Endothelial cell of umbilical vein (primary cell): Measurements from ENCODE around the gene MALT1. TPM values are rescaled to one million over a fixed set of nuclear protein-coding genes. Genes with fewer than 3 reads are reported as not detected.

Source experiments
- BruUV-seq: library from RNA; stranded (reverse); fragments of 400-500 nt; replicated peaks from 2 replicates; lab custom pipeline; 2021; lab: Mats Ljungman, UMichigan
- CTCF ChIA-PET: fragments of 300-600, 350-600 bp; sonication (Branson Sonifier 250); formaldehyde crosslinking; loops from one replicate; lab custom pipeline; 2021; ENCODE audit warnings: antibody characterized with exemption, inconsistent platforms; lab: Charles Lee
- POLR2A ChIA-PET: fragments of 300-600, 350-600 bp; sonication (Branson Sonifier 250); formaldehyde crosslinking; loops from one replicate; lab custom pipeline; 2021; ENCODE audit warnings: antibody characterized with exemption, inconsistent platforms; lab: Charles Lee
- DNase-seq: peaks from one replicate; pipeline ENCODE4 v3.0.0-alpha.2; 2011; ENCODE audit warnings: low read depth, low spot score
- FAIRE-seq: peaks from 2 replicates; lab custom pipeline; 2011; peaks lifted over from hg19 to GRCh38; lab: Jason Lieb, UNC
- H2AFZ ChIP-seq: 2 replicates; pipeline ENCODE4 v1.6.0; 2012; ENCODE audit warnings: low read depth, low read length, control low read depth, inconsistent platforms
- H3K27ac ChIP-seq: 2 replicates; pipeline ENCODE4 v1.5.1; 2011; ENCODE audit warnings: low read depth, mild to moderate bottlenecking, control low read depth, low read length, moderate library complexity; ENCODE audit not compliant: insufficient read depth
- H3K27me3 ChIP-seq, 2 experiments: 2 replicates each; pipeline versions ENCODE4 v1.6.0 to v1.6.1; 2011; ENCODE audit warnings: low read length in 2 of 2, mixed read lengths in 1 of 2; ENCODE audit not compliant: control insufficient read depth in 2 of 2, insufficient read depth in 2 of 2
- H3K36me3 ChIP-seq, 2 experiments: 2 replicates in 1 of 2; 3 replicates in 1 of 2; pipeline ENCODE4 v1.5.1; 2011; ENCODE audit warnings: low read length in 2 of 2, mild to moderate bottlenecking in 1 of 2, moderate library complexity in 1 of 2; ENCODE audit not compliant: control insufficient read depth in 2 of 2, insufficient read depth in 2 of 2; ENCODE audit errors: extremely low read depth in 1 of 2
- H3K4me1 ChIP-seq: 3 replicates; pipeline ENCODE4 v1.5.1; 2011; ENCODE audit warnings: mild to moderate bottlenecking, low read length; ENCODE audit not compliant: control insufficient read depth, insufficient read depth; ENCODE audit errors: extremely low read depth
- H3K4me2 ChIP-seq: 2 replicates; pipeline ENCODE4 v1.6.1; 2011; ENCODE audit warnings: low read length, control low read depth, mixed read lengths; ENCODE audit not compliant: insufficient read depth
- H3K4me3 ChIP-seq, 3 experiments: fragments of 200-600 bp in 1 of 3; sonication (generic), shearing (Covaris generic) in 1 of 3; replicated peaks in 1 of 3; 2 replicates each; pipeline ENCODE4 v1.5.1; 2011 to 2016; ENCODE audit warnings: control low read depth in 3 of 3, low read length in 3 of 3, mild to moderate bottlenecking in 2 of 3, inconsistent platforms in 1 of 3, low read depth in 1 of 3, moderate library complexity in 1 of 3; ENCODE audit not compliant: insufficient read depth in 1 of 3
- H3K79me2 ChIP-seq: 2 replicates; pipeline ENCODE4 v1.6.0; 2012; ENCODE audit warnings: low read length, inconsistent platforms; ENCODE audit not compliant: control insufficient read depth, insufficient read depth
- H3K9ac ChIP-seq: replicated peaks from 2 replicates; pipeline ENCODE3; 2011; ENCODE audit warnings: low read length, control low read depth; ENCODE audit not compliant: insufficient read depth; ENCODE audit errors: extremely low read depth
- H3K9me1 ChIP-seq: replicated peaks from 3 replicates; pipeline ENCODE4 v1.6.0; 2011; ENCODE audit warnings: mild to moderate bottlenecking, low read length; ENCODE audit not compliant: control insufficient read depth, insufficient read depth; ENCODE audit errors: extremely low read depth
- H3K9me3 ChIP-seq: replicated peaks from 2 replicates; pipeline ENCODE4 v1.5.1; 2012; ENCODE audit warnings: low read length, inconsistent platforms; ENCODE audit not compliant: control insufficient read depth, insufficient read depth
- H4K20me1 ChIP-seq: replicated peaks from 2 replicates; pipeline ENCODE3; 2011; ENCODE audit warnings: mild to moderate bottlenecking, low read length; ENCODE audit not compliant: control insufficient read depth, insufficient read depth; ENCODE audit errors: extremely low read depth
- CTCF ChIP-seq, 2 donors: IDR thresholded peaks; 1 replicate in 1 of 2; 2 replicates in 1 of 2; pipeline ENCODE4 v1.5.1; 2011; ENCODE audit warnings: low read length in 2 of 2, mild to moderate bottlenecking in 2 of 2, moderate library complexity in 2 of 2, control low read depth in 1 of 2, inconsistent platforms in 1 of 2, low read depth in 1 of 2; ENCODE audit not compliant: insufficient read depth in 1 of 2; ENCODE audit errors: extremely low read depth in 1 of 2
- EZH2 ChIP-seq: IDR thresholded peaks from 2 replicates; pipeline ENCODE4 v1.6.1; 2012; ENCODE audit warnings: borderline replicate concordance, low read depth, mild to moderate bottlenecking, moderate library complexity, low read length, inconsistent platforms; ENCODE audit not compliant: severe bottlenecking
- FOS ChIP-seq: IDR thresholded peaks from 2 replicates; pipeline ENCODE4 v1.6.1; 2011; ENCODE audit warnings: mild to moderate bottlenecking, low read length, moderate library complexity, borderline replicate concordance; ENCODE audit not compliant: insufficient read depth
- GATA2 ChIP-seq: IDR thresholded peaks from 2 replicates; pipeline ENCODE4 v1.7.0; 2011; ENCODE audit warnings: low read depth, mild to moderate bottlenecking, moderate library complexity, mixed read lengths, low read length; ENCODE audit not compliant: insufficient read length, insufficient read depth
- JUN ChIP-seq: IDR thresholded peaks from 2 replicates; pipeline ENCODE4 v1.6.1; 2011; ENCODE audit warnings: borderline replicate concordance, low read depth; ENCODE audit not compliant: insufficient read length, insufficient read depth
- MYC ChIP-seq: IDR thresholded peaks from one replicate; pipeline ENCODE4 v1.6.1; 2011; ENCODE audit warnings: mild to moderate bottlenecking, low read depth, low read length
- POLR2A ChIP-seq: IDR thresholded peaks from 2 replicates; pipeline ENCODE4 v1.6.1; 2012; ENCODE audit warnings: low read depth, mild to moderate bottlenecking, control low read depth, low read length
- POLR2AphosphoS5 ChIP-seq: IDR thresholded peaks from 2 replicates; pipeline ENCODE4 v1.6.1; 2012; ENCODE audit warnings: low read depth, mild to moderate bottlenecking, control low read depth, low read length, moderate library complexity; ENCODE audit not compliant: insufficient read depth
- dilution Hi-C: fragments of 300-500 bp; cut with MboI; formaldehyde crosslinking; loops from one replicate; pipeline ENCODE4 v1.15.0; 2019; ENCODE audit warnings: low sequenced_read_pairs; ENCODE audit not compliant: extremely low pct_ligation_motif_present
- intact Hi-C: fragments of 100-400 bp; cut with micrococcal nuclease; formaldehyde crosslinking; loops from one replicate; pipeline ENCODE4 v1.10.0; 2022
- polyA plus RNA-seq, 4 experiments: library from polyadenylated mRNA; depleted of rRNA in 3 of 4; stranded (reverse) in 3 of 4; unstranded in 1 of 4; fragments of >200 nt; gene quantifications; 2 replicates each; pipeline versions ENCODE4 v1.2.1 to v1.2.3, GENCODE V29; 2011 to 2012; ENCODE audit warnings: missing spikeins in 1 of 4
- total RNA-seq: library from RNA; stranded (reverse); gene quantifications from 2 replicates; pipeline ENCODE4 v1.2.3, GENCODE V29; 2021
- TF ChIP-seq, protein P1 (sequence below): IDR thresholded peaks from 2 replicates; pipeline ENCODE4 v1.6.1; 2011; ENCODE audit not compliant: insufficient read depth, insufficient read length

MALT1 gene
- total and polyA plus RNA-seq, 2 donors (not counting 3 experiments of a cell fraction or from before 2014, with no cell fraction given), result 2.8 to 5.1 TPM

DNA sequence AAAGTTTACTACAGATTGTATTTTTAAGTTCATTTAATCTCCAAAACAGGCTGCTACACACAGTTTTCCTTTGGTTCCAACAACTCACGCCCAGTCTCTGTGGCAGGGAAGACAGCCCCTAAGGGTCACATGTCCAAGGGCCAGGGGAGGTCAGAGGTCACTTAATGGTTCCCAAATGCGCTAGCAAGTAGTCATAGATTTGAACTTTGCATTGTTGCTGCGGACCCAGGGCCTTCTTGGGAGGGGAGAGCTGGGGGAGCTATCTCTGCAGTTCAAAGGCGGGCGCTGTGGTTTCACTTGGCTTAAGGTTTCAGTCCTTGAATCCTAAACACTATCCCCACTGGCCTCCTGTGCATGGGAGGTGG lies 118.6 kb downstream of the MALT1 start:
- no peak overlapping the region for H2AFZ ChIP-seq
- no peaks in the 10 kb centered on the region for H4K20me1 ChIP-seq
- TF ChIP-seq JUN (no peak), GATA2 (no peak), POLR2A (no peak), MYC (no peak), EZH2 (no peak), FOS (no peak), CTCF (IDR thresholded peaks at IDR 0.05; ENCODE audit: extremely low read depth in 1 of 2, insufficient read depth in 1 of 2, low read depth in 1 of 2, low read length in 2 of 2) (no peak), POLR2AphosphoS5 (no peak)
- TF ChIP-seq, protein P1, sequence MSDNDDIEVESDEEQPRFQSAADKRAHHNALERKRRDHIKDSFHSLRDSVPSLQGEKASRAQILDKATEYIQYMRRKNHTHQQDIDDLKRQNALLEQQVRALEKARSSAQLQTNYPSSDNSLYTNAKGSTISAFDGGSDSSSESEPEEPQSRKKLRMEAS, result no peak
- ChIA-PET CTCF (interaction anchor here (1.3 to 2.2 kb wide), 4 partner anchors 22 to 281 kb away, joined by 3 to 14 read pairs (median 8); no protein-coding TSS in a partner anchor), POLR2A (interaction anchor here (1.4 kb wide), 1 partner anchor 19 kb away, joined by 4 read pairs; no protein-coding TSS in a partner anchor)
- H3K79me2 ChIP-seq, result no peaks in the 10 kb centered on the region
- H3K27ac ChIP-seq, result peak overlapping the region; percentile 98
- peak overlapping the region; percentile 82 for H3K4me2 ChIP-seq
- DNase-seq (no peak), FAIRE-seq (no peak)
- H3K4me1 ChIP-seq, result peaks cover 37% of the 10 kb centered on the region
- H3K9ac ChIP-seq, result peak overlapping the region; percentile 82
- no peaks in the 10 kb centered on the region for H3K36me3 ChIP-seq
- BruUV-seq, result no TSS peak
- H3K4me3 ChIP-seq, result peak overlapping the region in 1 of 3 experiments; percentile 5
- intact Hi-C loops, result loop anchor here (1.0 kb wide), 7 partner anchors 74 to 206 kb away; partner anchors contain the start of genes MALT1 and ZNF532
- H3K9me1 ChIP-seq, result no peaks in the 10 kb centered on the region
- H3K9me3 ChIP-seq, result no peaks in the 10 kb centered on the region
- dilution Hi-C loops, result loop anchor here (25.0 kb wide), 1 partner anchor 272 kb away; no protein-coding TSS in a partner anchor
- no peaks in the 10 kb centered on the region for H3K27me3 ChIP-seq
